Right renal pelvis (tissue), 4 donors: Measurements from ENCODE around the gene POU2F3. TPM values are rescaled to one million over a fixed set of nuclear protein-coding genes. Genes with fewer than 3 reads are reported as not detected.

Source experiments
- DNase-seq, 4 donors: peaks; one replicate each; pipeline ENCODE4 v3.0.0-alpha.2; 2013; ENCODE audit warnings: low read depth in 4 of 4, low spot score in 3 of 4, missing footprints in 1 of 4
- polyA plus RNA-seq, 4 donors: library from polyadenylated mRNA; unstranded; fragments of 120-200 nt; gene quantifications; one replicate each; pipeline ENCODE4 v1.2.1, GENCODE V29; 2013; ENCODE audit not compliant: insufficient read length in 4 of 4

Gene POU2F3
- polyA plus RNA-seq, 4 donors = 0.60 to 1.0 (median 0.73) TPM

DNA sequence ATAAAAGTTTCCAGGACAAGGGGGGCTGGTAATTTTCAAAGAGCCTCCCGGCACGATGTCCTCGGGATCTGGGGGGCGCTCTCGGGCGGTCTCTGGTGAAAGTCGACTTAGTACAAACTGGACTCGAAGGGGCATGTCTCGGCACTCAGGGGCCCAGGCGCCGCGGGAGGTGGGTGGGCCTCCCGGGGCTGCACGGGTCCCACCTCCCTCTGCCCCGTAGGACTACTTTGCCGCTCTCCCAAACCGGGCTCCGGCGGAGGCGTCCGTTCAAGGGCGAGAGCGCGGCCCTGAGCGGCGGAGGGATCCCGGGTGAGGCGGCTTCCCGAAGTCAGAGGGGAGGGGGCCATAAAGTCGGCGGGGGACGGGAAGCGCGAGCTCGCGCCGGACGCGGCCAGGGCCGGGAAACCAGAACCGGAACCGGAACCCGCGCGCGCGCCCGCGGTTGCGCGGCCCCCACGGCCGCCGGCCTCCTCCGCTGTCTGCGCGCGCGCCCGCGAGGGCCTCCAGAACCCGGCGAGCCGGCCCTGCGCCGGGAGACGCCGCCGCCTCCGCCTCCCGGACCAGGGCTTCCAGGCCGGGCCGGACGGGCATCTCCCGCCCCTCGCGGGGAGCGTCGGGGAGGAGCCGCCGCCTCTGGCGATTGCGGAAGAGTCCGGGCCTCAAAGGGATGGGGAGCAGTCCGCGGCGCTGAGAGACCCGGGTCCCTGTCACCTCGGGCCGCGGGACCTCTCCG is 96.1 kb downstream of the POU2F3 start, which contains the start of gene ARHGEF12:
ARHGEF12 (plus strand) TSS at position 506 of the 733 bp plus-strand sequence. CDS start 831 bp downstream, outside the sequence.
- DNase-seq = peak; percentile 90 to 94 (median 93)

DNA sequence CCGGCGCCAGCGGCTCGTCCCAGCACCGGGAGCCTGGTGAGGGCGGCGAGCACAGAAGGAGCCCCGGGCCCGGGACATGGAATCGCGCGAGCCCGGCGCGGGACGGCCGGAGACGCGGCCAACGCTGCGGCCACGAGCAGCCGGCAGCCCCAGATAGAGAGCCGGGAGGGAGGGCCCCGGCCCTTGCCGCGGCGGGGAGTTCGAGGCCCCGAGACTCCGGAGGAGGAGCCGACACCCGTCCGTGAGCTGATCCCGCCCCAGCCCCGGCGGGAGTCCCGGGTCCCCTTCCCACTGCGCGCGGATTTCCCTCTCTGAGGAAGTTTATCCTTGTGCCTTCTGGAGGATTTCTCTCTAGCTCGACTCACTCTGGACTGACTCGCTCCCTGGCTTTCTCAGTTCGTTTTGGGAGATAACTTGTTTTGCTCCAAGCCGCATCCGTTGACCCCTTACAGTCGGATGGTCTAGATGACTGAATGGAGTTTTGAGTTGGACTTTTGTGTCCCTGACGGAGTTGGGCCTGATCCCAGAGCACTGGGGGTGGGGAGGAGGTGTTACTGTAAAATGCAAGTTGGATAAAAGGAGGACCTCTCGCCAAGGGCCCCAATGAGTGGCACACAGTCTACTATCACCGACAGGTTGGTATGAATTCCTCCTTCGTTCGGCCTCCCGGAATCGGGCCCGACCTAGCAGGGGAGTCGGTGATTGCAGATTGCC is 96.9 kb downstream of the POU2F3 start:
- DNase-seq = no peak

DNA sequence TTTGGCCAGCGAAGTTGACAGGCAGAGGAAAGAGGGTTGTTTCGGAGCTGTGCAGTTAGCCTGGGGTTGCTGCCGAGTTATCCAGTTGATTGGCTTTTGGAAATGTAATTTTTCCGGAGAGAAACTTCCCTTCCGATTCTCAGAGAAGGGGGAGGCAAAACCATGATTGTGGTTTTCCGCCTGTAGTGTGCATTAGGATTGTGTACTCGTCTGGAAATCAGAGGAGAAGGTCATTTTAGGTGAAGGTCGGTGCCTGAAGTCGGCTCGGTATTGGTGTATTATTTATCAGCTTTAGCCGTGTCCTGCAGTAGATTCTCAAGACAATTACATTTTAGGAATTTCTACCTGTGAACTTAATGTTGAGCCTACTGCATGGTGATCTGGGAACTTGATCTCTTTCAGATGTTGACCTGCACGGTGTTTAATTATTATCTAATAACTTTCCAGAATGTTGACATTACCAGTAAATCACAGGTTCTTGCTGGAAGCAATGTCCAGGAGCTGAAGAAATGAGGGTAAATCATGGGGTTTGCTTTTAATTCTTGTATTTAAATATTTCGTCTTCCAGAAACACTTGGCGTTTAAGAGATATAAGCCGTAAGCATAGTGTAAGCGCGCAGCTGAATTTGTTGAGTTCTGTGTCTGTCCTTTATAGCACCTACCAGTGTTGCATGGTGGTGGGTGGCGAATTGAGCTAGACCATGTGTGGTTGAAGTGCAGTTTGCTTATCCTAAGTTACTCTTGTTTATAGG is 97.6 kb downstream of the POU2F3 start:
- no peak for DNase-seq

DNA sequence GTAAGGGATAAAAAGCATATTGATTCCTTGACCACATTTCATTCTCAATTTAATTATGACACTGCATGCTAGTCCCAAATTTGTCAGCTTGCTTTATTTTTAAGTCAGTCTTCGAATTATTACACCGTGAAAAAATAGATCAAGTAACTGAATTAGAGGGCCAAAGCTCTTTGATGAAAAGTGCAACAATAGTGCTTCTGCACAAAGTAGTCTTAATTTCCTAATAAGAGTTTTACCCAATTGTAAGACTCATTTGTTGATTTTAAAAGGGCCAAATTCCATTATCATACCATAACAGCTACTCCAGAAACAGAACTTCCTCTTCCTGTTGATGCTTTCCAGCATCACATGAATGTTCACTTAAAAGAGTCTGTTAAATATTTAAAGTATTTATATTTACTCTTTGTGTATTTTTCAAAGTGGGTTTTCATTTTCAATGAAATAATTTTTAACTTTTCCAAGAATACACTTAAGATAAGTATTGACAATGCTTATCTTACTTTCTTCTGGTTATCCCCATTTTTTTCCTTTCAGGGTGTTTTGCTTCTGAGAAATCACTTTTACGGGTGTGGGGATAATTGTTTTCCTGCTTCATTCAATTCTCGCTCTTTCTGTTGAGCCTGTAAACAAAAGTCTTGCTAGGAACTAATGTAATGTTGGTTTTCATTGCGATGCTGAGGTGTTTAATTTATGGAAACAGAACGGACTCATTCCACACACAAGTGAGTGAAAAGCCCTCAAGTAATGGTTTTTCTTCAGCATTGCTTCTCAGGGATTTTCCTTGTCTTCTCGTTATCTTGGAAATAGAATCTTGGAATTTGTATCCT is 98.4 kb downstream of the POU2F3 start:
- no peak for DNase-seq

DNA sequence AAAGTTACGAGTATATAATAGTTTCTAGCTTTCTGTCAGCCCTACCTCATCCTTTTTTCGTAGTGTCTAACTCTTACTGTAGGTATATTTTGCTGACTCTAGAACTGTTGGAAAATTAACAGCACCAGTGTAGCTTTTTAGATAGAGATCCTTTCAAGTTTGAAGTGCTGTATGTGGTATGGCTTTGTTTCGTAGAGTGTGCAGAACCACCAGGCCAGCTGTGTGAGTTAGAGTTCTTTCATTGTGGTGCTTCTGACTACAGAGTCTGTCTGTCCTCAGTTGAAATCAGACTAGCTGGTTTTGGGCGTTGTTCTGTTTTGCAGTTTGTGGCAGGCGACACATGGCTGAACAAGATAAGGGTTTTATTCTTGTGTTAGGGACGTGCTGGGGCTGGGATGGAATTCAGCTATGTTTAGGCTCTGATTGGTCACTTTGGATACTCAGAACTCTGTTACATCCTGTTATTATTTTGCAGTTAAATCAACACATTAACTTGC is 99.5 kb downstream of the POU2F3 start:
- DNase-seq = no peak

DNA sequence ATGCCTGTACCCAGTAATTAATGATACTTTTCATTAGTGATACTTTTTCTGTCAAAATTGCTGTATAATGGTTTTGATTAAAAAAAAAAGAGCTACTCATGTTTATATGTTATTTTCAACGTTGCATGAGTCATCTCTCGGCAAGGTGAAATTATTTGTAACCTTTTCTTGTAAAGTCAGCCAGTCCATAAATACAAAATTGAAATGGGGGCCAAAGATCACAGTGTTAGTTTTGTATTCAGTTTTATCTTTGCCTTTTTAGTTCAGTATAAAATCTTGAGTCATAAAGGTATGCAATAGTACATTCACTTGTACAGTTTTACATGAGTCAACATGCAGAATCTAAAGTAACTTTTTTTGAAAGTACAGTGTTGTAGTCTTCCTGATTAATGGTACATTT is 100.6 kb downstream of the POU2F3 start:
- no peak for DNase-seq

DNA sequence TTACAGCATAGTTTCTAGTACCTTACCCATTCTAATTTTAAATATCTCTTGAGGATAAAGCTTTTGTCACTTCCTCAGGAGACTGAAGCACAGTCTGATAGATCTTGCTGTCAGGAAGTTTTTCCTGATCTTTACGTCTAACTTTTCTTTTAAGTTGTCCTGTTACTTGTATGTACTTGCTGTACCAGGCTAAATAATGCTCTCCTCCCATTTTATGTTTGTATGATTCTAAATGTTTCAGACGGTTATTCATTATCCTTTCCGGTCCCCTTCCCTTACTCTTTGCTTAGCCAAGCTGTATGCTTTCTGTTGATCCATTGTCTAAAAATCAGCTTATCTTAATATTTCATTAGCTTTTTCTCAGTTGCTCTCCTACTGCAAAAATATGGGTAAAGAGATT is 102.3 kb downstream of the POU2F3 start:
- no peak for DNase-seq

DNA sequence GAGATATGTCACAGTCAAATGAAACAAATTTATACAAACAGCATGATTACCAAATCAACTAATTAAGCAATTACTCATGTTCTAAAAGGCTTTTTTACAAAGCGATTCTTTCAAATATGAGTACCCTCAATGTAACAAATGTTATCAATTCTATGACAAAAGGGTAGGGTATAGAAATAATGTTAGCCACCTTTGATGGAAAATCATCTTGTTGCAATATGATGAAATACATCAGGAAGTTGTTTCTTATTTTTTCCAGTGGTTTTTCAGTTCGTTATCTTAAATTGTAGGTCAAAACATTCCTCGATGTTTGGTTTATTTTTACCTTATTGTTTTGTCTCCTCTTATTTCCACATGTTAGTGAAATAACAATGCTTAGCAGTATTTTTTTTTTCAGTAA is 102.7 kb downstream of the POU2F3 start:
- no peak for DNase-seq

DNA sequence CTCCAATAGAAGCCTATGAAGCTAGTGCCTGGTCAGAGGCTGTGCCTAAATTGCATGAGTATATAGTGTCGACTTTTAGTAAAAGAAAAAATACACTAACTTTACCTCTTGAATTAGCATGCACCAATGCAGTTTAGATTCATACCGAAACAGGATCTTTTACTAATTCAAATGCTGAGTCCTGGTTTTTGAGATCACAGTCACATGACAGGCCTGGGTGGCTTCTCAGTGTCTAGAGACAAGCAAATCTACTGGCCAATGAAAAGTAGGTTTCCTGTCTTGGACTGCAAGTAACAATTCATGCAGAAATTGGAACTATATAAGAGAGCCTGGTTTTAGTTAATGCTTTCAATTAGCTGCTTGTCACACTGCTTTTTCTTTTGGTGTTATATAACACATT is 103.5 kb downstream of the POU2F3 start:
- DNase-seq = no peak

DNA sequence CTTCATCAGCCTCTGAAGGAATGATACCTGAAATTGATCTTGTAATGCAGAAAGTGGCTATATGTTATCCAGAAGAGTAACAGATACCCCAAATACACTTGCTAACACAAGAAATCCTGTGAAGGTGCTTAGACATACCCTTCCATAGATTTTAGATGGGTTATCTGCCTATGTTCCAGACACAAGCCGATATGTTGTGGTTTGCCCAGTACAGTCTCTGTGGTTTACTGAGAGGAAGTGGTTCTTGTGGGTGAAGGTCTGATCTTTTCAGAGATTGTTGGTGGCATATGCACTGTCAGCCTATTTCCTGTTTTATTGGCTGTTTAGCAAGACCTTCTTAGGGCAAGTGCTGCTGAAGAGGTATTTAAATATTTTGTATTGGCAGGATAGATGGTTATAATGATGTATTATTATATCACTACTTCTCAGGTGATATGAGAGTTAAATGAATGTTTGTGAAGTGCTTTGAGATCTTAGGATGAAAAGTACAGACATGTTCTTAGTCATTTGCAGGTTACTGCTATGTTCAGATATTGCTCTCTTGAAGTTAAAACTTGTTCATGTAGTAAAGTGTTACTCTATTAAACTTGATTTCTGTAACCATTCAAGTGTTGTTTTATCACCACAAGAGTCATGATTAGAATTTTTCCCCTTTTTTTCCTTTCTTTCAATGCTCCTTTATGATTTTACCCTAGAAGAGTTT is 104.5 kb downstream of the POU2F3 start:
- no peak for DNase-seq

DNA sequence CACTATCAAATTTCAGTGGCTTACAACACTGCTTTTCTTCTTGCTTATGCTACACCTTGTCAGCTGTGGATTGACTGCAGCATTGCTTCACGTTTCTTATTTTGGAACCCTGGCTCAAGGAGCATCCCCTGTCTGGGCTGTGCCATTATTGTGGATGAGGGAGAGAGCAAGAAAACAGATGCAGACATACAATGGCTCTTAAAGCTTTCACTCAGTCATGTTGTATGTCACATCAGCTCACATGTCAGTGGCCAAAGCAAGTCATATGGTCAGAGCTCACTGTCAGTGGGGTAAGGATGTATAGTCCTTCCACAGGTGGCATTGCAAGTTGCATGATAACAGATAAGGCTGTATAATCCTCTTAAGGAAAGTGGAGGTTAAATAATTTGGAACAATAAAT is 106.3 kb downstream of the POU2F3 start:
- no peak for DNase-seq

DNA sequence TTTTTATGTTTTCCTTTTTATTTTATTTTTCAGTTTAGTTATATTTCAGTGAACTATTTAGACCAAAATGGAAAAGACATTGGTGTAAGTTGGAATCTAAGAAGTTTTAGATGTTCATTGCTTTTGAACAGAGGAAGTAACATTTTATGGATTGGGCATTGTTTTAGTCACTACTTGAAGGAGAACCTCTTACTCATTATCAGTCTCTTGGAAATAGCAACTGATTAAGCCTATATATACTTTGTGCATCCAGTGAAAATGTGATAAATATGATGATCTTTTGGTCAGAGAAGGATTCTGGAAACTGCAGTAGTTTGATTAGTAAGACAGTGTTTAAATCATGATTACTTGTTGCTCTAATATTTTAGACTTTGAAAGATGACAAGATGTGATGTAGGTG is 110.7 kb downstream of the POU2F3 start:
- no peak for DNase-seq

DNA sequence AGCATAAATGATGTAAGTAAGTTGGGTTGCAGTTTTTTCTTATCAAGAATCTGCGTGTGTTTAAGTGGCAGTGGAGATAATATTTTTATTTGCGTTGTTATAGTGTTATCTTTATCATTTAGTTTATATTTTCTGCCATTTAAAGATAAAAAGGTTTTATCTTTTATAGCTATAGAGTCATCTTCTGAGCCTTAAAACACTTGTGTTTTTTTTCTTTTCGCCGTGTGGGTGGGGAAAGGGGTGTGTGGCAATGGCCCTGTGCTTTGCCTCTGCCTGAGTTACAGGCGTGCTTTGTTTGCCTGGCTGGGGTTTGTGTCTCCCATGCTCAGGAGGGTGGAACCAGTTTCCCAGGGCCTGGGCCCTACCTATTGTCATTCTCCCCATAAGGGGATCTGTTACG is 112.5 kb downstream of the POU2F3 start:
- DNase-seq = no peak

DNA sequence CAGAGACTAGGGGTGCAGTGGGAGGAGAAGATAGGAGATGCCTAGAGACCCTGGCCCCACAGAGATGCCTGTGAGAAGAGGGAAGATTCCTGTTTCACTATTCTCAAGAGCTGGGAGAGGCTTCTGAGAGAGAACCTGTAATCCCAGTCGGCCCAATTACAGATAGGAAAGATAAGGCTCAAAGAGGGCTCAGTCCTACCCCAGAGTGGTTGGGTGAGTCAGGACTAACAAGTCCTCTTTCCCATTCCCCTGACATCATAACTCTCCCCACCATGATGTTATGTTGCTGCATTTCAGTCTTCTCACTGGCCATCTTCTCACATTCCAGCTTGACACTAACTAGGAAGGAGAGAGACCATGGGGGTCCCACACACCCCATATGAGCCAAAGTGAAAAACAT is 114.1 kb downstream of the POU2F3 start:
- DNase-seq = no peak

DNA sequence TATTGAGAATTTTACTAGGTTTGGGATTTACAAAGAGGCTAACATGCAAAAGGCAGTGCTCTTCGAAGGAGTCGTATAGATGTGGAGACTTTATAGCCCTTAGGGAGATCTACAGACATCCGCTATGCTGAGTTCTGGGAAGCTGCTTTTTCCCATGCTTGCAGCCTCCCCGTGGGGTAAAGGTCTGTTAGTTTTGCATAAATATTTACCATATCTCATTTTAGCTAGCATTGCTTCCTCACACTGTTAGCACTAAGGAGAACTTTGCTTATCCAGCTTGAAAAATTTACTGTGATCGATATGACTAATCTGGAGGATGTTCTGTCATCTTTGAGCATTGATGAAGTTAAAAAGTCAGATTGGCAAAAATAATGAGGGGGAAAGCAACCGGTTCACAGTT is 114.8 kb downstream of the POU2F3 start:
- DNase-seq = no peak

DNA sequence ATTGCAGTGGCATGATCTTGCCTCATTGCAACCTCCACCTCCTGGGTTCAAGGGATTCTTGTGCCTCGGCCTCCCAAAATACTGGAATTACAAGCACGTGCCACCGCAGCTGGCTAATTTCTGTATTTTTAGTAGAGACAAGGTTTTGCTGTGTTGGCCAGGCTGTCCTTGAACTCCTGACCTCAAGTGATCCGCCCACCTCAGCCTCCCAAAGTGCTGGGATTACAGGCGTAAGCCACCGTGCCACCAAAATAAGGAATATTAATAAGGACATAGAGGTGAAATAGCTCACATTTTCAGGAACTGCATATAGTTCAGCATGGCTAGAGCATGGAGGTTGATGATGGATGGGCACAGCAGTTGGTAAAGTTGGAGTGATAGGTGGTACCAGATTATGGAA is 117.7 kb downstream of the POU2F3 start:
- DNase-seq = no peak

DNA sequence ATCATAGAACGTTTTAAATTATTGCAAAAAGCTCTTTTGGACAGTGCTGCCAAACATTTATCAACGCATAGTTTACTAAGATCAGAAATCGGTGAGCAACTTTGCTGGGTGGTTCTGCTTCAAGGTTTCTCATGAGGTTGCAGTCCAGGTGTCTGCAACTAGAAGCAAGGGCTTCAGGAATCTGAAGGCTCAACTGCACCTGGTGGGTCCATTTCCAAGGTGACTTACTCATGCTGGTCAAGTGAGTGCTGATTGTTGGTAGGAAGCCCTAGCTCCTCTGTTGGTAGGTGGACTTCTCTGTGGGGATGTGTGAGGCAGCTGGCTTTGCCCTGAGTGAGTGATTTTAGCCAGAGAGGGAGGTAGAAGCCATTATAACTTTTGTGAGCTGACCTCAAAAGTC is 118.8 kb downstream of the POU2F3 start:
- DNase-seq = no peak

DNA sequence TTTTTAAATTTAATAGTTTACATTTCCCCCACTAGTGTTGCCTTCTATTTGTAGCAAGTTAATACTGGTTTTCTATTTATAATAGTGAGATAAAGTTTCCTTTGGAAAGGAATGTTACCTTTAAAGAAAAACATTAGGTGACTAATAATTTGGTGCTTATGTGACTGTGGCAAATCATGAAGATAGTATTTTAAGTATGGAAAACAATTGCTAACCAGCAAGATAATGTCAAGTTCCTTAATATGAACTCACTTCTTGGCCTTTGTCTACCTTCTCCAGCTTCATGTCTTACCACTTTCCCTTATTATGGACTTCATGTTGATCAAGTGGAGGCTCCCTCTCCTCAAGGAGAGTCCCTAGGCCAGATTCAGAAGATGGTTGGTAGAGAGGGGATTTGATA is 123.5 kb downstream of the POU2F3 start:
- DNase-seq = no peak

DNA sequence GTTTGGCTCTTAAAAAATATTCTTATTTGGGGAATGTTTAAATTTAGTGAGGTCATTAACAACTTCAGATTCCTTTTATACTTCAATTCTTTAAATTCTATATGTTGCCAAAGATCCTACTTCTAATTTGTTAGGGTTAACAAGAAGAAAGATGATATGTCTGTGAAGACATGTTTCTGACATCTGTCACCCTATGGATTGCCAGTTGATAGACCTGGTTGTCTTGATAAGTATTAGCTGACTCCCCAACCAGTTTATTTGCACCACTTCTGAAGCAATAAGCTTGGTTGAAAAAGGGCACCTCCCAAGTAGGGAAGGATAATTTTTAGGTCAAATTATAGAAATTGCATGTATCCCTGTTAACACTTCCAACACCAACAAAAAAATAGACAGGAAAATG is 125.6 kb downstream of the POU2F3 start:
- DNase-seq = no peak
